GM18909 (cell line): ENCODE results near the gene TNS4.

Source experiments
- ATAC-seq: cut with Tn5 transposase; IDR thresholded peaks from one replicate; pipeline ENCODE4 v1.9.1; 2021; ENCODE audit warnings: mild to moderate bottlenecking; ENCODE audit not compliant: unreplicated experiment, poor library complexity

TNS4 gene

GRCh38 chr17:40474419-40475002 is 26.9 kb downstream of the TNS4 start:
- no peak for ATAC-seq

- no peak for ATAC-seq
Measured at GRCh38 chr17:40473573-40474365, 27.7 kb downstream of the TNS4 start.

GRCh38 chr17:40472733-40473452 is 28.5 kb downstream of the TNS4 start:
- ATAC-seq, result no peak

- ATAC-seq, result no peak
Measured at GRCh38 chr17:40471846-40472732, 29.3 kb downstream of the TNS4 start.

GRCh38 chr17:40470932-40471828 is 30.2 kb downstream of the TNS4 start:
- ATAC-seq, result no peak

- no peak for ATAC-seq
Measured at GRCh38 chr17:40469805-40470675, 31.4 kb downstream of the TNS4 start.

- ATAC-seq, result no peak
Measured at GRCh38 chr17:40468560-40468959, 32.9 kb downstream of the TNS4 start.

GRCh38 chr17:40467281-40467867 is 34.0 kb downstream of the TNS4 start:
- no peak for ATAC-seq

- ATAC-seq, result no peak
Measured at GRCh38 chr17:40466298-40466971, 35.0 kb downstream of the TNS4 start.

GRCh38 chr17:40464392-40464855 is 37.0 kb downstream of the TNS4 start:
- no peak for ATAC-seq

- no peak for ATAC-seq
Measured at GRCh38 chr17:40463122-40463550, 38.3 kb downstream of the TNS4 start.

- ATAC-seq, result no peak
Measured at GRCh38 chr17:40462343-40463121, 38.9 kb downstream of the TNS4 start.

GRCh38 chr17:40461732-40462342 is 39.6 kb downstream of the TNS4 start:
- ATAC-seq, result no peak

GRCh38 chr17:40460968-40461731 is 40.3 kb downstream of the TNS4 start:
- ATAC-seq, result no peak

- no peak for ATAC-seq
Measured at GRCh38 chr17:40460604-40460967, 40.8 kb downstream of the TNS4 start.
